T-helper 17 cell (primary cell): Measurements from ENCODE around the gene CNTNAP1. TPM values are rescaled to one million over a fixed set of nuclear protein-coding genes. Genes with fewer than 3 reads are reported as not detected.

Experiments
- ATAC-seq: fragments of 150-1000 bp; cut with Tn5 transposase; 2 replicates; pipeline ENCODE4 v1.10.0; 2021; ENCODE audit warnings: mild to moderate bottlenecking, moderate library complexity
- DNase-seq, 3 donors: peaks; one replicate each; pipeline versions ENCODE4 v3.0.0 to v3.0.0-alpha.2; 2020 to 2021
- H3K9me3 ChIP-seq: one replicate; pipeline ENCODE4 v1.7.0; 2013; ENCODE audit warnings: low read length, mild to moderate bottlenecking; ENCODE audit not compliant: control insufficient read depth, poor library complexity, severe bottlenecking
- H3K27ac Mint-ChIP-seq: one replicate; pipeline ENCODE4 v1.8.0; 2022; ENCODE audit warnings: mild to moderate bottlenecking, moderate library complexity, mixed read lengths
- H3K27me3 Mint-ChIP-seq: one replicate; pipeline ENCODE4 v1.8.0; 2022; ENCODE audit warnings: mixed read lengths
- H3K36me3 Mint-ChIP-seq: one replicate; pipeline ENCODE4 v1.8.0; 2022; ENCODE audit warnings: low read depth, mixed read lengths
- H3K4me1 Mint-ChIP-seq: one replicate; pipeline ENCODE4 v1.8.0; 2022; ENCODE audit warnings: mild to moderate bottlenecking, mixed read lengths
- H3K4me3 Mint-ChIP-seq: one replicate; pipeline ENCODE4 v1.8.0; 2022; ENCODE audit warnings: mild to moderate bottlenecking, moderate library complexity, mixed read lengths
- total RNA-seq, 4 donors: library from RNA in 2 of 4; stranded (reverse) in 2 of 4; gene quantifications; one replicate each; pipeline ENCODE4 v1.2.3 and lab custom pipeline; 2022 to 2026

CNTNAP1 gene
- total RNA-seq, 2 donors from 2014 or later, result 3.9 to 6.9 TPM

DNA sequence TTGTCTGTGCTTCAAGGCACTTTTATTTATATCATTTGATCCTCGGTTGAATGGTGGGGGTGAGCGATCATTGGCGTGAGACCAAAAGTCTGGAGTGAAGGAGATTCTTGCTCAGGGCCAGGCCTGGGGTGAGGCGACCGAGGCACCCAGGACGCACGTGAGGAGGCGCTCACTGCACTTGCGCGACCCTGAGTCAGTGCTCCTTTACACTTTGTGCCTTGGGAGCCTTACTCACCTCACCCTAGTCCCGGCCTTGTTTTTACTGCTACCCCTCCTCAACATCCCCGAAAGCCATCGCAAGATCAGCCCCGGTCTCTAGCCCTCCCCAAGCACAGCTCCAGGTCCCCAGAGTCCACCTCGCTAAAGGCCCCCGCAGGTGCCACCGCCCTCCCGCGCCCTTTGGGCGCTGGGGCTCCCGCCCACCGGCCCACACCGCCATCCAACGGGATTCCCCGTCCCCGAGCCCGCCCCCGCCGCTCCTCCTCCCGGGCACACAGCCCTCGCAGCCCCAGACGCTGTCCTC lies 62.0 kb downstream of the CNTNAP1 start:
- DNase-seq (peak; percentile 13 to 72 (median 68)), ATAC-seq (peak; percentile 73)
- H3K36me3 Mint-ChIP-seq, result no peaks in the 10 kb centered on the region
- peak overlapping the region; percentile 86 for H3K27ac Mint-ChIP-seq
- H3K9me3 ChIP-seq, result no peaks in the 10 kb centered on the region
- H3K4me1 Mint-ChIP-seq, result peaks cover 15% of the 10 kb centered on the region
- H3K4me3 Mint-ChIP-seq, result peak overlapping the region; percentile 94
- peaks cover 16% of the 10 kb centered on the region for H3K27me3 Mint-ChIP-seq

DNA sequence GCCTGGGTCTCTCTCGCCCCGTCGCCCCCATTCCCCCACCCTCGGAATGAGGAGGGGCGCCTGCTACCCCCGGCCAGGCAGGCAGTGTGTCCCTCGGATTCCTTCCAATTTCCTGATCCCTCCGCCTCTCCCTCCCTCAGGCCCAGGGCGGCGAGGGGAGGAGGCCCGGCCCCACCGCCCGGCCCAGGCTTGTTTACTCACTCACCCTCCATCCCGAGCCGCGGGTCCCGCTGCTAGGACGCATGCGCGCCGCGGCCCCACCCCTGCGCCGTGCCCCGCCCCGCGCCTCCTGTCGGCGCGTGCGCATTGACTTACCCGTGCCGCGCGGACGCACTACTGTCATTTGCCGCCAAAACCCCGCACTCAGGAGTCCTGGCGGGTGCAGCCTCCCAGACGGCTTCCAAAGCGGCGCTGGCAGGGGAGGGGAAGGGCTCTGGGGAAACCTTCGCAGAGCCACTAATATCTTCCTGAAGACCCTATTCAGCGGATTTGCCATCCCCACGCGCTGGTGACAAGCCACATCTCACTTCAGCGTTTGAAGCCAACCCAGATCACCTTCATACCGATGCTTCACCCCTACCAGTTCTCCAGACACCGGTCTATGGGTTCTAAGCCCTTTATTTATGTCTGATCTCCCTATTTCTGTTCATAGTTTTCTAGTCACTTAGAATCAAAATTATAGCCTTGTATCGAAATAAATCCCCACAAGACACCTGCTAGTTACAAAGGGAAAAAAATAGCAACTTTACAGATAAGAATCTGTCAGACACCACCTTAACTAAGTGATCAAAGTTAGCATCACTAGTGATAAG lies 62.7 kb downstream of the CNTNAP1 start, which contains the start of gene EZH1:
Gene EZH1, minus strand, starts transcription at position 235 of the 812 bp plus-strand sequence. CDS start 16,099 bp downstream, outside the sequence.
- Mint-ChIP-seq H3K27me3 (peaks cover 19% of the 10 kb centered on the region), H3K27ac (peak within 1 kb of the TSS; percentile 86), H3K4me1 (peaks cover 15% of the 10 kb centered on the region), H3K4me3 (peak within 1 kb of the TSS; percentile 94), H3K36me3 (no peaks in the 10 kb centered on the region)
- ATAC-seq (peak; percentile 94), DNase-seq (peak; percentile 89 to 93 (median 92))
- H3K9me3 ChIP-seq, result no peaks in the 10 kb centered on the region

DNA sequence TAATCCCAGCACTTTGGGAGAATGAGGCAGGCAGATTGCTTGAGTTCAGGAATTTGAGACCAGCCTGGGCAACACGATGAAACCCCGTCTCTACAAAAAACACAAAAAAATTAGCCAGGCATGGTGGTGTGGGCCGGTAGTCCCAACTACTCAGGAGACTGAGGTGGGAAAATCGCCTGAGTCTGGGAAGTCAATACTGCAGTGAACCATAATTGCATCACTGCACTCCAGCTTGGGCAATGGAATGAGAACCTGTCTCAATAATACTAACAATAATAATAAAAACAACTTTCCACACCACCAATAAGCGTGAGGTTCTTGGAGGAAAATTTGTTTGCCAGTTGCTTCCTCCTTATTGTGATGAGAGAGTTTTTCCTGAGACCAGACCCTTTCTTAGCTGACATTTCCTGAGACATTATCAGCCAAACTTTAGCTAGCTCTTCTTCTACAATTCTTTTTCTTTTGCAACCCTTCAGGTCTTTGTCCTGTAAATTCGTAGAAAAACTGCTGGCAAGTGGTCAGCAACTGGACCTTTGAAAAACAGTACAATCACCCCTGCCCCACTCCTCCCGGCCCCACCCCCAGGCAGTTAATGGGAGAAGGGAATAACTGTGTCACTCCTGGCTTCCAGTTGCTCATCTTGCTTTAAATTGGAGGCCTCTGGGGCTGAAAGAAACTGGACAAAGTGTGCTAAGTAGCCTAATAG lies 66.0 kb downstream of the CNTNAP1 start:
- DNase-seq, result no peak
- peaks cover 26% of the 10 kb centered on the region for H3K27me3 Mint-ChIP-seq
- H3K4me1 Mint-ChIP-seq, result peaks cover 12% of the 10 kb centered on the region
- ATAC-seq, result no peak
- H3K4me3 Mint-ChIP-seq, result no peak overlapping the region
- no peaks in the 10 kb centered on the region for H3K36me3 Mint-ChIP-seq
- no peaks in the 10 kb centered on the region for H3K9me3 ChIP-seq
- H3K27ac Mint-ChIP-seq, result no peak overlapping the region

DNA sequence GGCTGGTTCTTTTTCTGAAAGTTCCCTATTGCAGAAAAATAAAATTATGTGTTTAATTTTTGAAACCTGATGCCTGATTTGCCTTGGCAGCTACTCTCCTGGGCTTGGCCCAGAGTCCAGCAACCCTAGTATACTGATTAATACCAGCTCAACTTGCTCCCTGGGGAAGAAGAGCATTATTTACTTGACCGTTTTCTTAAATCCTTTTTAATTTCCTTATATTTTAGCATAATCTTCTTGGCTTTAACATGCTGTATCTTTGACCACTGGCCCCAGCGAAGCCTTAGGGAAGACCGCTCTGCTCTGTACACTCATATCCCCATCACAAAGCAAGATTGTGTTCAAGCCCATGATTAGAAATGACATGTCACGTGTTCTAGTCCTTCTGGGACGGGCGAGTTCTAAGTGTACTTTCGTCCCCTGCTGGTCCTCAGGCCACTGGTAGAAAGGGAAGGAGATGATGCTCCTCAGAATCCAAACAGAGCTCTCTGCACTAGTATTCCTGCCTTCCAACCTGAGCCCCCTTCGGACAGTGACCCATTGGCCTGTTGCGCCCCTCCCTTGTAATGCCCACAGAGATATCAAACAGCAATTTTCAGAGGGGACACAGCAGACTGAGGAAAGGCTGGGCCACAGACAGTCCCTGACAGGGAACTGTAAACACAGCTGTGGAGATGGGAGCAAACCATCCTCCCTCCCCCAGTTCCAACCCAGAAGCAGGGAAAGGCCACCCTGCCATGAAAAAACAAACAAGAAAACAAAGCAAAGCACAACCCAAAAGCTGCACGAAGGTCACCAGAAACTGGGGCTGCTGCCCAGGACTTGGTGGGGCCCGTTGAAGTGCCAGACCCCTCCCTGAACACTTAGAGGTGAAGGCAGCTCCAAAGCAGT lies 66.8 kb downstream of the CNTNAP1 start:
- H3K9me3 ChIP-seq, result no peaks in the 10 kb centered on the region
- ATAC-seq (no peak), DNase-seq (no peak)
- peaks cover 26% of the 10 kb centered on the region for H3K27me3 Mint-ChIP-seq
- peaks cover 7% of the 10 kb centered on the region for H3K4me1 Mint-ChIP-seq
- H3K36me3 Mint-ChIP-seq, result no peaks in the 10 kb centered on the region
- no peak overlapping the region for H3K27ac Mint-ChIP-seq
- H3K4me3 Mint-ChIP-seq, result no peak overlapping the region

Other genes starting within 250 kb of the CNTNAP1 start
- gene ATP6V0A1, start 223.7 kb upstream of the CNTNAP1 start, total RNA-seq, result 10 to 100 TPM; 15.4 to 18.5 TPM
- gene NAGLU, start 146.3 kb upstream of the CNTNAP1 start, total RNA-seq, result 10 to 100 TPM; 12.5 to 13.2 TPM
- 1 to 10 TPM in 1 of 2 donors, under 1 TPM in 1; 0.90 to 1.2 TPM for gene HSD17B1, start 129.6 kb upstream of the CNTNAP1 start, total RNA-seq
- 10 to 100 TPM; 39.1 to 49.4 TPM for gene COASY, start 120.4 kb upstream of the CNTNAP1 start, total RNA-seq
- 10 to 100 TPM; 33.1 to 36.1 TPM for gene MLX, start 115.4 kb upstream of the CNTNAP1 start, total RNA-seq
- 1 to 10 TPM; 2.4 to 2.6 TPM for gene PSMC3IP, start 104.8 kb upstream of the CNTNAP1 start, total RNA-seq
- 10 to 100 TPM; 43.5 to 57.9 TPM for gene RETREG3, start 73.2 kb upstream of the CNTNAP1 start, total RNA-seq
- gene TUBG1, start 72.8 kb upstream of the CNTNAP1 start, total RNA-seq, result 1 to 10 TPM; 6.1 to 9.8 TPM
- gene TUBG2, start 23.2 kb upstream of the CNTNAP1 start, total RNA-seq, result 10 to 100 TPM in 1 of 2 donors, 1 to 10 TPM in 1; 8.9 to 11.3 TPM
- gene PLEKHH3, start 5.5 kb upstream of the CNTNAP1 start, total RNA-seq, result under 1 TPM; 0.78 to 0.85 TPM
- gene CCR10, start 688 bp upstream of the CNTNAP1 start, total RNA-seq, result 1 to 10 TPM; 1.4 to 1.6 TPM
- 10 to 100 TPM; 72.6 to 77.0 TPM for gene EZH1, start 62.5 kb downstream of the CNTNAP1 start, total RNA-seq
- gene RAMP2, start 78.7 kb downstream of the CNTNAP1 start, total RNA-seq, result not detected
- gene VPS25, start 90.9 kb downstream of the CNTNAP1 start, total RNA-seq, result 10 to 100 TPM; 20.5 to 27.4 TPM
- gene WNK4, start 98.1 kb downstream of the CNTNAP1 start, total RNA-seq, result under 1 TPM in 1 of 2 donors, not detected in 1; 0.31 TPM
- 10 to 100 TPM; 10.1 to 15.2 TPM for gene COA3, start 116.2 kb downstream of the CNTNAP1 start, total RNA-seq
- gene CNTD1, start 116.3 kb downstream of the CNTNAP1 start, total RNA-seq, result not detected
- gene BECN1, start 141.8 kb downstream of the CNTNAP1 start, total RNA-seq, result 100 to 1,000 TPM; 125 to 158 TPM
- 10 to 100 TPM; 71.5 to 78.8 TPM for gene PSME3, start 150.9 kb downstream of the CNTNAP1 start, total RNA-seq
- gene AOC2, start 162.0 kb downstream of the CNTNAP1 start, total RNA-seq, result 1 to 10 TPM; 1.9 to 2.6 TPM
- gene AOC3, start 168.7 kb downstream of the CNTNAP1 start, total RNA-seq, result 1 to 10 TPM; 1.0 to 1.1 TPM
- gene G6PC1, start 218.3 kb downstream of the CNTNAP1 start, total RNA-seq, result not detected